CD4-positive, alpha-beta T cell treated with Interferon alpha-2 for 1 hour (primary cell): ENCODE results near the gene LAIR2.

Experiments
- DNase-seq, 2 donors: peaks; one replicate each; pipeline ENCODE4 v3.0.0-alpha.2; 2020 to 2022

LAIR2 gene

GRCh38 chr19:54502518-54503048 is at the start of gene LAIR2:
Gene LAIR2, plus strand, starts transcription at chr19:54502831. Its CDS starts 88 bp downstream, at chr19:54502919.
- DNase-seq = no peak

GRCh38 chr19:54453921-54454780 is 48.5 kb upstream of the LAIR2 start:
- DNase-seq = no peak

- DNase-seq = no peak
These were observed 47.6 kb upstream of the LAIR2 start for GRCh38 chr19:54454781-54455675.

DNA sequence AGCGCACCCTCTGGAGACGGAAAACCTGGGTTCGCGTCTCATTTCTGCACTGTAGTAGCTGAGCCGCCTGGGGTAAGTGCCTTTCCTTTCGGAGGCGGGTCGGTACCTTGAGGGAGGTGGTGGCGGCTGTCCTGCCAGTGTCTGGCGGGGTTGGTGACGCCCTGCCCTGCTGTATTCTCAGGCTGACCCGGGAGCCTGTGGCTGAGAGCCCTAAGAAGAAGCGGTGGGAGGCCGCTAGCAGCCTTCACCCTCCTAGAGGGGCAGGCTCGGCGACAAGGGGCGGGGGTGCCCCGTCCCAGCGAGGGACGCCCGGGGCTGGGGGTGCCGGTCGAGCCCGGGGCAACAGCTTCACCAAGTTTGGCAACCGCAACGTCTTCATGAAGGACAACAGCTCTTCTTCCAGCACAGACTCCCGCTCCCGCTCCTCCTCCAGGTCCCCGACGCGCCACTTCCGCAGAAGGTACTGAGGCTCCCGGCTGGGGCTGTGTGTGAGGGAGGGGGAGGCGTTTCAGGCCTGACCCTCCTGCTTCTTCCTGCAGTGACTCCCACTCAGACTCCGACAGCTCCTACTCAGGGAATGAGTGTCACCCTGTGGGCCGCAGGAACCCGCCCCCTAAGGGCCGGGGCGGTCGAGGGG is 46.7 kb upstream of the LAIR2 start:
- no peak for DNase-seq

DNA sequence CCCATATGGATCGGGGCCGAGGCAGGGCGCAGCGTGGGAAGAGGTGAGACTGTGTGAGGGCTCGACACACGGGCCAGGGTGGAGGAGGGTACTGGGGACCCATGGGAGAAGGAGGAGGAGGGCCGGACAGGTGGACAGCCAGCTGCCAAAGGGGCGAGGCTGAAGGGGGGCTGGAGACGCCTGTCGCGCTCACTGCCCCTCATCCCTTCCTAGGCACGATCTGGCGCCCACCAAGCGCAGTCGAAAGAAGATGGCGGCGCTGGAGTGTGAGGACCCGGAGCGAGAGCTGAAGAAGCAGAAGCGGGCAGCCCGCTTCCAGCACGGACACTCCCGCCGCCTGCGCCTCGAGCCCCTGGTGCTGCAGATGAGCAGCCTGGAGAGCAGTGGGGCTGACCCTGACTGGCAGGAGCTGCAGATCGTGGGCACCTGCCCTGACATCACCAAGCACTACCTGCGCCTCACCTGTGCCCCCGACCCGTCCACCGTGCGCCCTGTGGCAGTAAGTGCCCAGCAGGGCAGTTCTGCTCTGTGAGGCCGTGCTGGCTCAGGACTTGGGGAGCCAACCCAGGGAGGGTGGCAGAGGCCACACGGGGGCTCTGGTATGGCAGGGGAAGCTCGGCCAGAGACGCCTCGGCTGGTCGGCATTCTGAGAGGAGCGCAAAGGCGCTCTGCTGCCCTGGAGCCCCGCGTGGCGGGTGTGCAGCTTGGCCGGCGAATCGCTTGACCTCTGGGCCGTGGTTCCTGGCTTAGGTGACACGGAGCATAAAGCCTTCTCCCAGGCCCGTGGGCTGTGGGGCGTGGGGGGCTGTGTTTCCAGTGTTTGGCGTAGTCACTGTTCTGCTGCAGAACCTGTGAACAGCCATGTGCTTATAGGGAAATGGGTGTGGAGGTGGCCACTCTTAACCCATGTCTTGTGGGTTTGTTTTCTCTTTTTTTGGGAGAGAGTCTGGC is 45.9 kb upstream of the LAIR2 start:
- DNase-seq = no peak

GRCh38 chr19:54457773-54458647 is 44.6 kb upstream of the LAIR2 start:
- DNase-seq = no peak

DNA sequence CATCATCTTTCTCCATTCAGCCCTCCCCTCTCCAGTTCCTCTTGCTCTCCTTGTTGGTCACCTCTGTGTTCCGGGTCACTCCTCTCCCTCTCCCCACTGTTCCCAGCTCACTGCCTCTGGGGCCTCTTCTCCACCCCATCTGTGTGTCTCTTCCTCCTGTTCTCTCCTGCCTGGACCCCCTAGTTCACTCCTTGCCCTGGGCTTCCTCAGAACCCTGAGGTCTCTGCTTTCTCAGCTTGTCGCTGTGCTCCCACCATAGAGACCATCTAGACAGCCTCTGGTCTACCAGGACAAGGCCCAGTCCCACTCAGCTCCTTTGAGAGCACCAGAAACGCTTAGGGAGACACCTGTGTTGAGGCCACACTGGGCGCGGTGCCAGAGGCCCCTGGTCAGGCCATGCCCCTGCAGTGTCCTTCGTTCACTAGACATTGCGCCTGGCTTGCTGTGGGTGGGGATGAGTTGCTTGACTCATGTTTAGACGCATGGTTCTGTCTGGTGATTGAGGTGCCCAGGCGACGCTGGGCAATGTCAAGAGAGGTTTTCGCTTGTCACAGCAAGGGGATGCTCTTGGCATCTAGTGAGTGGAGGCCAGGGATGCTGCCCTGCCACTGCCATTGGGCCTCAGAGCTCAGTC is 43.9 kb upstream of the LAIR2 start:
- DNase-seq = no peak

DNA sequence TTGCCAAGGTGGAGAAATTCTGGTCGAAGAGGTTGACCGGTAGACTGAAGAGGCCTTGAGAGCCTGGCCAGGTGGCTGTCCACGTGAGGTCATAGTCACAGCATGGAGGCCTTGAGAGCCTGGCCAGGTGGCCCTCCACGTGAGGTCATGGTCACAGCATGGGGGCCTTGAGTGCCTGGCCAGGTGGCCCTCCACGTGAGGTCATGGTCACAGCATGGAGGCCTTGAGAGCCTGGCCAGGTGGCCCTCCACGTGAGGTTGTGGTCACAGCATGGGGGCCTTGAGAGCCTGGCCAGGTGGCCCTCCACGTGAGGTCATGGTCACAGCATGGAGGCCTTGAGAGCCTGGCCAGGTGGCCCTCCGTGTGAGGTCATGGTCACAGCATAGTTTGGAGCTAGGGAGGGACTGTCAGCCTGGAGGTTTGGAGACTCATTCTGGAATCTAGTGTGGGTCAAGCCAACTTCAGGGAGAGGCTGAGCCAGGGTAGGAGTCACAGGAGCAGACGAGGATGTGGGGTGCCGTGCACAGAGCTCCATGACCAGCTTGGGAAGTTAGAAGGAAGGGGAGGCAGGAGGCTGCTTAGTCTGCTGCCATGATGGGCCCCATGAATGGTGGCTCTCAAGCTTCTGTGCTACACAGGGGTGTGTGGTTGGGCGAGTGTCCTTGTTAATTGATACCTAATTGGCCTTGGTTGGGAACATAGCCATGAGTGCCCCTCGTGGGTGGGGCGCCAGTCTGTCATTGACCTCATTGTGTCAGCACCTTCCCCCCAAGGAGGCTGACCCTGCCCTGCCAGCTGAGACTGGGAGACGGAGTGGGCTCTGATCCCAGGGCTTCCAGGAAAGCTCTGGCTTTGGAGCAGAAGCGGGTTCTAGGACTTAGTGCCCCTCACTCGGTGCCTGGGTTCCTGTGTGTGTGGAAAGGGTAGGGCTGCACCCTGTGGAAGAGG is 43.1 kb upstream of the LAIR2 start:
- DNase-seq = no peak

- DNase-seq = no peak
These were observed 42.2 kb upstream of the LAIR2 start for GRCh38 chr19:54460230-54461005.

GRCh38 chr19:54461210-54461609 is 41.4 kb upstream of the LAIR2 start:
- DNase-seq = no peak

GRCh38 chr19:54461613-54462012 is 41.0 kb upstream of the LAIR2 start:
- DNase-seq = no peak

- no peak for DNase-seq
These were observed 40.5 kb upstream of the LAIR2 start for GRCh38 chr19:54462047-54462654.

GRCh38 chr19:54462655-54463530 is 39.7 kb upstream of the LAIR2 start:
- peak; percentile 62 to 73 for DNase-seq

DNA sequence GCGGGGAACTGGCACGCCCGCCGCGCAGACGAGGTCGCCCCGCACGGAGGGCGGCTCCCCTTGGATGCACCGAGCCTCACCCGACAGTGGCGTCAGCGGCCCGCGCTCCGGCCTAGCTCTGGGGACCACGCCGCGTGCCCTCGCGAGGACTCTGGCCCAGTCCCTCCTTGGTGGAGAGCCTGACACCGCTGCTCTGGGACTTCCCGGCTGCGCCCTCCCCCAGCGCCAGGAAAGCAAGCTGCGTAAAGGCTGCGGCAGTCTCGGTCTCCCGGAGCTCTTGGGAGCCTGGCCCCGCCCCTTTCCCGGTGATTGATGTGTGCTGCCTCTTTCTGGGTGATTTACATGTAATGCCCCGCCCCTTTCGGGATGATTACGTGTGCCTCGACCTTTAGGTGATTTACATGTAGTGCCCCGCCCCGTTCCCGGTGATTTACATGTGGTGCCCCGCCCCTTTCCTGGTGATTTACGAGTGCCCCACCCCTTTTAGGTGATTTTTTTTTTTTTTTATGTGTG is 39.0 kb upstream of the LAIR2 start, which contains the start of gene LENG9:
Gene LENG9, minus strand, starts transcription at position 248 of the 513 bp plus-strand sequence. CDS start 252 bp downstream, outside the sequence.
- DNase-seq = peak; percentile 97 to 99

GRCh38 chr19:54464044-54464629 is 38.5 kb upstream of the LAIR2 start:
- peak; percentile 91 to 92 for DNase-seq
